Activated naive CD4-positive, alpha-beta T cell treated with Interleukin-2 at 50 U/mL for 16 hours (primary cell): Measurements from ENCODE around the gene MSH5.
"Not testable (repeated sequence)": the region's sequence is repeated elsewhere in the genome, so short reads cannot be mapped to it uniquely, and the experiment has no call there.

ENCODE experiments used
- DNase-seq: peaks from one replicate; pipeline ENCODE4 v3.0.0-alpha.2; 2020

MSH5 gene

DNA sequence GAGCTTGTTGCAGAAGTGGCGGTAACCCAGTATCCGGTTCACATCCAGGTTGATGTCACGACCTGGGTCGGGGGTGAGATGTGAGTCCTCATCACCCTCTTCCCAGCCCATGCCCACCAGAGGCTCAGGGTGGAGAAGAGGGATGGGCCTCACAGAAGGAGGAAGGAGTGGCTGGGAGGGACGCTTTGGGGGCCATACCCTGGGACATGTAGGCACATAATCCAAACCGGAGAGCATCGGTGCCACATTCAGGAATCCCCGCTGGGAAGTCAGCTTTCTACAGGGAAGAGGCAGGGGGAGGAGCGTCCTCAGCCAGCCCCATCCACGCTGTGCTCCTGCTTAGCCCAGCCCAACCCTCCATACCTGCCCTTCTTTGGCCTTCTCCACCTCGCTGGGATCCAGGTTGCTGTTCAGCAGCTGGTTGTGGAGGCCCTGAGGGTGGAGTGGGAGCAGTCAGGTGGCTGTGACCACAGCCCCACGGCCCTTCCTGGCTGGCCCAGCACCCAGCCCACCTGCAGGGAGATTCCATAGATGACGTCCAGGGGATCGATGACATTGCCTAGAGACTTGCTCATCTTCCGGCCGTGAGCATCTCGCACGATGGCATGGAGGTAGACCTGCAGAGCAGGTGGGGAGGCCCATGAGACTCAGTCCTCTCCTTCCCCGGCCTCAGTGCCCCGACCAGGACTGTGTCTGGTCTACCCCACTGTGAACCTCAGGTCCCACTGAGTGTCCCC, 40.9 kb downstream of the MSH5 start:
- no peak for DNase-seq

DNA sequence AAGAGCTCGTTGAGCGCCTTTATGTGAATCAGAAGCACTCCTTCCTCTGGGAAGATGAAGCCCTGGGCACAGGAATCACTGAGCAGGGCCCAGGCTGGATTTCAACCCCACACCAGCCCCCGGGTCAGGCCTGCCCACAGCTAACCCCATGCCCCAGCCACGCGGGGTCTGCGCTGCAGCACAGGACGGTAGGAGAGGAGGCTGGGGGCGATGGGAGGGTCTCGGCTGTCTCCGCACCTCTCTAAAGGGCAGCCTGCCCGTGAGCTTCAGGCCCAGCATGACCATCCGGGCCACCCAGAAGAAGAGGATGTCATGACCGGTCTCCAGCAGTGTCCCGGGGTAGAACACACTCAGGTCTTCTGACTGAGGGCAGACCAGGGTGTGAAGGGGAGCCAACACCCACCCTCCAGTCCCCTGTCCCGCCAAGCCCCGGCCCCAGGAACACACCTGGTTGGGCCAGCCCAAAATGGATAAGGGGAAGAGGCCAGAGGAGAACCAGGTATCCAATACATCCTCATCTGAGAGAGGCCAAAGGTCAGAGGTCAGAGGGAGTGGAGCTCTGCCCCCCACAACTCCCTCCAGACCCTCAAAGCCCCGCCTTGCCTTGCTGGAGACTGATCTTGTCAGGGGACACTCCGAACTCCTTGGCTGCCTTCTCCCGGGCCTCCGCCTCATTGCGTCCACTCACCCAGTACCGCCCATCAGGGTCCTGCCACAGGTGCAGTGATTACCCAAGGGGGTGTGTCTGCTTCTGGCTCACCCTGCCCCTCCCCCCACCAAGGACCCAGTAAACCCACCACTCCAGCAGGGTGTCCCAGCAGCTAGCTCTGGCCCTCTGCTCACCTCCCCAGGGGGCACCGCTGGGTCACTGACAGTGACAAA, 41.7 kb downstream of the MSH5 start:
- DNase-seq, result no peak

DNA sequence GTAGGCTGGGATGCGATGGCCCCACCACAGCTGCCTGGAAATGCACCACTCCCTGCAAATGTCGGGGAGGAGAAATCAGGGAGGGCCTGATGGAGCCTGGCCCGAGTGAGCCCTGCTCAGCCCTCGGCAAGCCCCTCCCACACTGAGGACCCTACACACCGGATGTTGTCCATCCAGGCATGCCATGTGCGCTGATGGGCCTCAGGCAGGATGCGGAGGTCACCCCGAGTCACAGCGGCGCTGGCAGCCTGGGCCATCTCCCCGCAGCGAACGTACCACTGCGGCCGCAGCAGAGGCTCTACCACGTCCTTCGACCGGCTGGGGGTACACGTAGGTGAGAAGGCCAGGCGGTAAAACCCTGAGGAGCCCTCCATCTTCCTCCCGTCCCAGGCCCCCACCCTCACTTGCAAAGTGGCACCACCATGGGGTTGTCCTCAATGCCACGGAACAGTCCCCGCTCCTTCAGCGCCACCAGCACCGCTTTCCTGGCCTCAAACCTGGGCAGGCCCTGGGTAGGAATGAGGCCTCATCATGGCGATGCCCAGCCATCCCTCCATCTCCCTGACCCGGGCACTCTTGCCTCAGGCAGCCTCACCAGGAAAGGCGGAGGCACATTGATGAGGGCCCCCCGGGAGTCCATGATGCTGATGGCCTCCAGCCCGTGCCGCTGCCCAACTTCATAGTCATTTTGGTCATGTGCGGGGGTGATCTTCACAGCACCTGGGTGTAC, 42.5 kb downstream of the MSH5 start:
- no peak for DNase-seq

DNA sequence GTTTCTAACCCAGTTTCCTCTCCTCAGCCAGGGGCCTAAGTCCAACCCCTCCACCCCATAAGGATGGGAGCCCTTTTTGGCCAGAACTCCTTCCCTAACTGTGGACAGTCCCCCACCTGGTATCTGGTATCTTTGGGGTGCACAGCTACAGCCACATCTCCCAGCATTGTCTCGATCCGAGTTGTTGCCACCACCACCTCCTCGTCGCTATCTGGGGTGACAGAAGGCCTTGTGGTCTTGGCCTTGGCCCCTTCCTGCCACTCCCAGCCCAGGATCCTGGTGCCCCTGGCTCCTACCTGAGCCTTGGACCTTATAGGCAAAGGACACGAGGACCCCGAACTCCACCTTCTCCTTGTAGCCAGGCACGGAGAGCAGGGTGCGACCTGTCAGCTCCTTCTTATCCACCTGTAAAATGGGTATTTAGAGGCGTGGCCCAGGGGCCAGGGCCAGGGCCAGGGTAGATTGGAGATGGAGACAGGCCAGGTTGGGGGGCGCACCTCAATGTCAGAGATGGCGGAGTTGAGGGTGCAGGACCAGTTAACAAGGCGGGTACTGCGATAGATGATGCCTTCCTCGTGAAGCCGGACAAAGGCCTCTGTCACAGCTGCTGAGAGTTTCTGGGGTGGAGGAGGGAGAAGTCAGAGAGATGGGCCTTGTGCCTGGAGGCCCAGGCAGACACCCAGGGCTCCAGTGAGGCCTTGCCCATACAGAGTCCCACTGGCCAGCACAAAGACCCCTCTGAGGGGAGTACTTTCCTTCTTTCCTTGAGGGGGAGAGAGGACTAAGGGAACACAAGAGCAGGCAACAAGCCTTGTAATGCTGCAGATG, 44.5 kb downstream of the MSH5 start:
- DNase-seq, result no peak

DNA sequence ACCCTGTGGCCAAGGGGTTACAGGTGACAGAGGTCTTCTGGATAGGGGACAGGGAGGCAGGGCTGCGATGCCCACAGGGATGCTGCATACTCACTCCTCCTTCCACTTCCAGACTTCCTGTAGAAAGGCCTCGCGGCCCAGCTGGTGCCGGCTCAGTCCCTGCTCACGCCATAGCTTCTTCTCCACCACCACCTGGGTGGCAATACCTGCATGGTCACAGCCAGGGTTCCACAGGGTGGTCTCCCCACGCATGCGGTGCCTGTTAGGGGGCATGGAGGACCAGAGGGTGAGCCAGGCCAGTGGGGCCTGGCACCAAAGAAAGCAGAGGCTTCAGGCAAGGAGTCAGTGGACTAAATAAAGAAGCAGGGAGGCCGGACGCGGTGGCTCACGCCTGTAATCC, 45.7 kb downstream of the MSH5 start:
- no peak for DNase-seq

DNA sequence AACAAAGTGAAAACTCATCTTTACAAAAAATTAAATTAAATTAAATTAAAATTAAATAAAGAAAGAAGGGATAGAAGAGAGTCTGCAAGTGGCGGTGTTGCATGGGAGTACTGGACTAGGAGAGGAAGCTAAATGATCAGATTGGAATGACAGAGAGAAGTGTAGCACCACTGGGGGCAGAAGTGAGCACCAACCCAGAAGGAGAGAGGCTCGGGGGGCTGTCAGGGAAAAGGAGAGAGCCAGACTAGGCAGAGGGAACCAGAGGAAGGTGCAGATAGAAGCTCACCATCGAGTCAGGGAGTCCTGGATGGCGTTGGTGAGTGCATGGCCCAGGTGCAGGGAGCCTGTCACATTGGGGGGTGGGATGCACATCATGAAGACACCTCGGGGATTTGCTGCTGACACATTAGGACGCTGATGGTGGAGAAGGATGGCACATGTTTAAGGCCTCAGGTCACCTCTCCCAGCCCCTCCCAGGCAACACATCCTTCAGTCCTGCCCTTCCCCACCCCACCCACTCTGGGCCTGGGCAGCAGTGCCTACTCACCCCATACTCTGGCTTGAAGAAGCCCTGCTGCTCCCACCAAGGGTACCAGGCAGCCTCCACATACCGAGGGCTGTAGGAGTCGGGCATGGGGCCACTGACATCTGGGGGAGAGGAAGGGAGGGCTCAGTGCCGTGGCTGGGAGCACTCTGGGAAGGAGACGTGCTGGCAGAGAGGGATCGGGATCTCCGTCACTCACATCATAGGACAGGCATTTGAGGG, 51.7 kb downstream of the MSH5 start:
- DNase-seq, result peak; percentile 41

DNA sequence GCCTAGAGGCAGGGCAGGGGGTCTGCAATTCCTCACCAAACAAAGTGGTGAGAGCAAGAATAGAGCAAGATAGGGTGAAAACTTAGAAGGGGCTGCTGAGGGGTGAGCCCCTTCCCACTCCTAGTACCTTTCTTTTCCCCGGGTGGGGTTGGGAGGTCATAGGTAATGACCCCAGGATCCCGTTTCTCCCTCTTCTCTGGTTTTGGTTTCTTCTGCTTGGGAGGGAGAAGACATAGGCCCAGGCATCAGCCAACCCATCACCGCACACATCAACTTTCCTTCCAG, 52.2 kb downstream of the MSH5 start:
- DNase-seq, result no peak

DNA sequence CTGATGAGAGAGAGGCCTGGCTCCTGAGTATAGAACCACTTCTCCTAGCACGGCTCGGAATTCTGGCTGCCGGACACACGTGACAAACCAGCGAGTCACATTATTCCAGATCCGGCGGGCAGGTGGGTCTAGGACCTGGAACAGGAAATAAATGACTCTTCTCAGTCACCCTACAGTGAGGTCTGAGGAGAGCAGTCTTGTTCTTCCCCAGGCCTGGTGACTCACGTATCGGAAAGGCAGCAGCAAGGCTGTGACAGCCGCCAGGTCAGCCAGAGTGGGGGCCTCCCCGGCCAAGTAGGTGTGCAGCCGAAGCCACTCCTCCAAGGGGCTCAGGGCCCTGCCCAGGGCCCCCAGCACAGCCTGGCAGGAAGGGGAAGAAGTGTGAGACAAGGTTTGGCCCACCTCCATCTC, 53.0 kb downstream of the MSH5 start:
- DNase-seq, result peak; percentile 22

DNA sequence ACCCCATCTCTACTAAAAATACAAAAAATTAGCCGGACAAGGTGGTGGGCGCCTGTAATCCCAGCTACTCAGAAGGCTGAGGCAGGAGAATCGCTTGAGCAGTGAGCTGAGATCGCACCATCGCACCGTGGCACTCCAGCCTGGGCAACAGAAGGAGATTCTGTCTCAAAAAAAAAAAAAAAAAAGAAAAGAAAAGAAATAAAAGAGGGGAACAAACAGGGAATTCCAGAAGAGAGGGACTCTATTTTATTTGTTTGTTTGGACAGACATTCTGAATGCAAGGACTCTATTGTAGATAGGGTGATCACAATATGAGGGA, 54.1 kb downstream of the MSH5 start:
- DNase-seq, result not testable (repeated sequence)

DNA sequence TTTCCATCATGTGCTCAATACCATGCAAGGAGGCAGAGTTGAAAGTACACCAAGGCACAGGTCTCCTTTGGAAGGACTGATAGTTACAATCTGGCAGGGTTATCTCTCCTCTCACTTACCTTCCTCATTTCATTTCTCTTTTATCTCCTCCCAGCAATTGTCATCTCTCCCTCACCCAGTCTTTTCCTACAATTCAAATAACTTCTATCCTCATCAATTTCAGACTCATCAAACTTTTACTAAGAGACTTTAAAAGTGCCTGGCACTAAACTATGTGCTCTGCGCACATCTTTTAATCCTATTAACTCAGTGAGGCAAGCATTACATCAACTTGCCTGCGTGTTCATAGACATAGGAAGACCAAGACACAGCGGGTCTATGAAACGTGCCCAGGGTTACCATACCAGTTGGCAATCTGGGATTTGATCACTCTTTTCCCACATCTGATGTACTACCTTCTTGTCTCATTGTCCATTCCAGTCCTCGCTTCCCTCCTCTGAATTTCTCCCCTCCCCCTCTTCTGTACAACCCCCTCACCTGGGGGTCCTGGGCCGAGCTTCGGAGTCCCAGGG, 54.6 kb downstream of the MSH5 start:
- no peak for DNase-seq

DNA sequence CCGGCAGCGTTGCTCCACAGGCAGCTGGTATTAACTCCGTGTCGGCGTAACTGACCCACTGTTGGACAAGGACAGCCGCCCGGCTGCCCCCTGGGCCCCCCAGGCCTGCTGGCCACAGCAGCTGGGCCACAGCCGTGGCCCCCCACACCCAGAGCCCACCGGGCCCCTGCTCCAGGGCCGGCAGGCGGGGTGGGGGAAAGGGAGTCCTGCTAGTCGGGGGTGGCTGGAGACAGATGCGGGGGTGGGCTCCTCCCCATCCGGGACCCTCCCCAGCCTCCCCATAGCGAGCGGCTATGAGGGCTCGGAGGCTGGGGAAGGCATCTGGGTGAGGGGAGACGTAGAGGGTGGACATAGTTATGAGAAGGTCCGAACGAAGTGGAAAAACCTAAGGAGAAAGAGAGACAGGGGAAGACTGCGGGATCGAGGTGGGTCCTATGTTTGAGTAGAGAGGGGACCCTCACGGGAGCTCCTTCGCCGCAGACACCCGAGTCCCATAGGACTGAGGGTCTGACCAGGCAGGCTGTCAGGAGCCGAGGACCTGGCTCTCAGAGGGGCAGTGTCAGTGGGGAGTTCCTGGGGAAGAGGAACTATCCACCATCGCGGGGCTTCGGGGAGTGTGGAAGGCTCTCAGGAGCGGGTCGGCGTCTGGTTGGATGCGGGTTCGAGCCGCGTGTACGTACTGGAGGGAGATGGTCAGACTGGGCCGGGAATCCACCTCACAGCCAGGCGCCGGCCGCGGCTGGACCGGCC, 55.2 kb downstream of the MSH5 start:
- no peak for DNase-seq

DNA sequence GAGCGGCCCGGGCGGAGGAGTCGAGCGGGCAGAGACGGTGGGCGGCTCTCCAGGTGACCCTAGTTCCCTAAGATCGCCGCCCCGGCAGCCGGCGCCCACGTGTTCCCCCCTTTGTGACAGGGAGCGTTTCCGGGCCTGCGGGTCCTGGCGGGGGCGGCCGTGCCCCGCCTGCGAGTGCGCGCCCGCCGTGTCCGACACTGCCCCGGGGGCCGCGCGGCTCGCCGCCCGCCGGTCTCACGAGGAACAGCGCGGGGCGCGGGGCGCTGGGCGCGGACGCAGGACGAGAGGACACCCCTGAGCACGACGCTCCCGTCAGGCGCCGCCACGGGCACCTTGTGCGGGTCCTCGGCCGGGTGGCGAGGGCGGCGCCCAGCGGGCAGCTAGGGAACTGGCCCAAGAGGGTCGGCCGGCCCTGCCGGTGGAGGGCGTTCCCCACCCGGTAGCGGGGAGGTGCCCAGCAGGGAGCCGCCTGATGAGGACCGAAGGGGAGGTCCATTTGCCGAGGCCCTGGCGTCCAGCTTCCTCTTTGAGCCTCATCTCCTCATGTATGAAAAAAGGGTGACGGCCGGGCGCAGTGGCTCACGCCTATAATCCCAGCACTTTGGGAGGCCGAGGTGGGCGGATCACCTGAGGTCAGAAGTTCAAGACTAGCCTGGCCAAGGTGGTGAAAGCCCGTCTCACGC, 56.0 kb downstream of the MSH5 start, which contains the start of gene VARS1:
VARS1 (minus strand) TSS at position 137 of the 683 bp plus-strand sequence. CDS start 535 bp downstream, outside the sequence.
- peak; percentile 85 for DNase-seq

DNA sequence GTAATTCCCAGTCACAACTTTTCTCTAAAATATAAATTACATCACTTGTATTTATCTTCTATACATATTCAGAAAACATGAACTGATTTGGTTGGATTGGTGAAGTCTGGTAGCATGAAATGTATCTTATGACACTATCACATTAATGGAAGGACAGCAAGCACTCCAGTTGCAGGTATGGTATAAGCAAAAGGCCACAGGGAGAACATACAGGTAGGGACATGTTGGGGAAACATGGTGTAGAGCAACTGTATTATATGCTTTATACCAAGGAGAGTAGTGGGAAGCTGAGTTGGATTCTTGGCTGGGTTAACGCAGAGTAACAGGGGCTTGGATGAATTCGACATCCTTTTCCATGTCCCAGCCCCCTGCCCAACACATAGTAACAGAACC, 57.2 kb downstream of the MSH5 start:
- DNase-seq, result no peak

DNA sequence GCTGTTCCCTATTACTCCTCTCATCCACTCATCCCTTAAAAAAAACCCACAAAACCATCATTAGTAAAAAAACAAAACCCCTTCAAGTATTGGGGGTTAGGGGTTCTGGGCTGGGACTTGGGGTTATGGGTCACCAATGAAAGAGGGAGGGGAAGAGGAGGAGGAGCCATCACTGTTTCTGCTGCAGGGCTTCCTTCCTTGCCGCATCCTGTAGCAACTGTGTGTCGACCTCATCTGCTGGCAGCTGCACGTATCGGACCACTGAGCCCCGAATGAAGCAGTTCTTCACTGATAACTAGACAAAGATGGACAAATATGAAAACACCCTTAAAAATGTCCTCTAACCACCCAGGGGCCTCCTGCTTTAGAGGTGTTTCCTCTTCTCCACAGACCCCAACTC, 57.8 kb downstream of the MSH5 start:
- peak; percentile 16 for DNase-seq

DNA sequence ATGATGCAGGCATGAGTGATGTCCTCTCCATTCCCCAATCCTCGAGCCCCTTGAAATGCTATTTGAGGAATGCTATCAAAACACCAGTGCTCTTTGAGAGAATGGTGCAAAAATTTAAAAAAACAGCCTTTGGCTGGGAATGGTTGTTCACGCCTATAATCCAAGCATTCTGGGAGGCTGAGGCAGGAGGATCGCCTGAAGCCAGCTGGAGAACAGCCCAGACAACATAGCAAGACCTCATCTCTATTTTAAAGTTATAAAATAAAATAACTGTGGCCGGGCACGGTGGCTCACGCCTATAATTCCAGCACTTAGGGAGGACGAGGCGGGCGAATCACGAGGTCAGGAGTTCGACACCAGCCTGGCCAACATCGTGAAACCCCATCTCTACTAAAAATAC, 60.0 kb downstream of the MSH5 start:
- no peak for DNase-seq

DNA sequence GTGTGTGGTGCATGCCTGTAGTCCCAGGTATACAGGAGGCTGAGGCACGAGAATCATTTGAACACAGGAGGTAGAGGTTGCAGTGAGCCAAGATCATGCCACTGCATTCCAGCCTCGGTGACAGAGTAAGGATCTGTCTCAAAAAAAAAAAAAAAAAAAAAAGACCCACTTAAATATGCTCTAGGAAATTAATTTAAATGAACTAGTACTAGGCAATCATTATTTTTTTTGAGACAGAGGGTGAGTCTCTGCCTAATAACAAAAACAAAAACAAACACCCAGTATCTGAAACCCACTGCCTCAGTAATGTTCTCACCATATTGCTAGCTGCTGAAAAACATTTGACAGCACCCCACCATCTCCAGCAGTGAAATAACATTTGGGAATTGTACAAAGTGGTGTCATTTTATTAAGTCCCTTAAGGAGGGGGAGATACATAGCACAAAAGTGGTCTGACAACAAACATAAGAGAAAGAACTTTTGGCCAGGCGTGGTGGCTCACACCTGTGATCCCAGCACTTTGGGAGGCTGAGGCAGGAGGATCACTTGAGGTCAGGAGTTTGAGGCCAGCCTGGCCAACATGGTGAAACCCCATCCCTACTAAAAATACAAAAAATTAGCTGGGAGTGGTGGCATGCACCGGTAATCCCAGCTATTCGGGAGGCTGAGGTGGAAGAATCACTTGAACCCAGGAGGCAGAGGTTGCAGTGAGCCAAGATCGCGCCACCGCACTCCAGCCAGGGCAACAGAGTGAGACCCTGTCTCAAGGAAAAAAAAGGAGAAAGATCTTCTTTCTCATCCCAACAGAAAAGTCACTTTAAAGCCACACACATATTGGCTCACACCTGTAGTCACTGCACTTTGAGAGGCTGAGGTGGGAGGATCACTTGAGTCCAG, 61.5 kb downstream of the MSH5 start:
- DNase-seq, result not testable (repeated sequence)

DNA sequence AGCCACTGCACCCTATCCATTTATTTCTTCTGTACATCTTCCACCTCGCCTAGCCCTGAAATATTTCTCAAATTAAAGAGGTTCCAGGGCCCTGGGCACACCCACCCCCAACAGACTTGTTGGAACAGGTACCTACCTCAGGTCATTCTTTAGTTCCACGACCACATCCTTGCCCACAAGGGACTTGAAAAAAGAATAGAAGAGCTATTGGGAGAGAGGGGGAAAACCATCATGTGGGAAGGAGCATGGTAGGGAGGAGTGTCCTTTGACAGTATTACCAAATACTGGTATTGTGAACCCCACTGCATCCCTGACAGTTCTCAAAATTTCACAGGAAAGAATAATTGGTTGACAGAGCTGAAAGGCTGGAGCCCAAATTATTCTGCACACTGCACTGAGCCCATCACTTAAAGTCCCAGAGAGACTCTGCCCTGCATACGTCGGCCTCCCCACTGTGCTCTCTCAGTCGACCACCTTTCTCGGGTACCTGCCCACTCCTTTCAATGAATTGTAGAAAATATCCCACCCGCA, 66.2 kb downstream of the MSH5 start:
- DNase-seq, result no peak

DNA sequence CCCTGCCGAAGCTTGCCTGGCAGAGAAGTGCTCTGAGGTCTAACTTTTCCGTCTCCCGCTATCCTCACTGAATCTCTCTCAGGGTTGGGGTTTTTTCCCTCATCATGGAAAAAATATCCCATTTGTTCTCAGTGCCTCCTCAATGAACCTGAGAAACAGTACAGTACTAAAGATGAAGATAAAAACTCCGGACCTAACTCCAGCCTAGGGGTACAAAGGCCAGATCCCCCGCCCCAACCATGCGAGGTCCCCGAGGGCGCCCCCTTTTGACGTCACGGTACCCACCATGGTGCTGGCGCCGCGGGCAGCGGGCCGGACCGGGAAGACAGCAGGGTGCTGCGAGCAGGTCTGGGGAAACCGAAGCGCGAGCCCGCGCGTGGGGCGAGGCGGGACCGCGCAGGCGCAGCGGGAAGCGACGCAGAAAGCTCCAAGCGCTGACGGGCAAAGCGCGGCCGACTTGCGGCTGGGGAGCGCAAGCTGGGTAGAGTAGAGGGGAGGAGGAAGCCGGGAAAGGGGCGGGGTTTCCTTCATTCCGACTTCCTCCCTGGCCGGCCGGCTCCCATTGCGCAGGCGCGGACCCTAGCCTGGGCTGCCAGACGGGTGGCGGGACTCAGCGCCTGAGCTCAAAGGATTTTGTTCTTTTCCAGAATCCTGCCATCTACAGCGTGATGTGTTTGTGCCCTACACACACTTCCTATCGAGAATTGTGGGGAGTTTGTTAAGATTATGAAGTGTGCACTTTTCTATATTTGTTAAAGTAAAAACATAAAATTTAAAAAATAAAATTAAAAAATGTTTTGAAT, 66.9 kb downstream of the MSH5 start, which contains the start of gene LSM2:
LSM2 (minus strand) TSS at position 497 of the 803 bp plus-strand sequence; CDS start at position 288, 209 bp downstream.
- DNase-seq, result peak; percentile 96
